Measurements from ENCODE around the gene FAS. TPM values are rescaled to one million over a fixed set of nuclear protein-coding genes. Genes with fewer than 3 reads are reported as not detected.
"Not testable (repeated sequence)": the region's sequence is repeated elsewhere in the genome, so short reads cannot be mapped to it uniquely, and the experiment has no call there.

Gene FAS
- total RNA-seq, 1 experiment from 2014 or later, result 7.6 TPM

GRCh38 chr10:89007129-89007893 lies 16.7 kb downstream of the FAS start:
- ChIA-PET POLR2A (ENCODE audit: unreplicated experiment) (no interaction called here), CTCF (no interaction called here)
- no peaks in the 10 kb centered on the region for H3K79me2 ChIP-seq (ENCODE audit: low read depth)
- no TSS peak for BruUV-seq (replicated peaks)
- no peaks in the 10 kb centered on the region for H3K36me3 ChIP-seq (ENCODE audit: low read depth)
- H3F3A ChIP-seq (ENCODE audit: insufficient read depth, low read depth), result no peaks in the 10 kb centered on the region
- H3K4me2 ChIP-seq, result no peak overlapping the region
- no peak overlapping the region for H2AFZ ChIP-seq
- no peak overlapping the region for H3K4me3 ChIP-seq
- H3K9me3 ChIP-seq (ENCODE audit: insufficient read depth, low read depth), result no peaks in the 10 kb centered on the region
- no peaks in the 10 kb centered on the region for H3K27me3 ChIP-seq (ENCODE audit: insufficient read depth, low read depth)
- no peak for DNase-seq
- no peak overlapping the region for H3K27ac ChIP-seq
- H4K20me1 ChIP-seq (ENCODE audit: insufficient read depth), result no peaks in the 10 kb centered on the region
- H3K9me2 ChIP-seq (ENCODE audit: insufficient read depth), result no peaks in the 10 kb centered on the region
- TF ChIP-seq EZH2 (IDR thresholded peaks at IDR 0.05; ENCODE audit: low read depth), result no peak
- TF ChIP-seq, protein P1, sequence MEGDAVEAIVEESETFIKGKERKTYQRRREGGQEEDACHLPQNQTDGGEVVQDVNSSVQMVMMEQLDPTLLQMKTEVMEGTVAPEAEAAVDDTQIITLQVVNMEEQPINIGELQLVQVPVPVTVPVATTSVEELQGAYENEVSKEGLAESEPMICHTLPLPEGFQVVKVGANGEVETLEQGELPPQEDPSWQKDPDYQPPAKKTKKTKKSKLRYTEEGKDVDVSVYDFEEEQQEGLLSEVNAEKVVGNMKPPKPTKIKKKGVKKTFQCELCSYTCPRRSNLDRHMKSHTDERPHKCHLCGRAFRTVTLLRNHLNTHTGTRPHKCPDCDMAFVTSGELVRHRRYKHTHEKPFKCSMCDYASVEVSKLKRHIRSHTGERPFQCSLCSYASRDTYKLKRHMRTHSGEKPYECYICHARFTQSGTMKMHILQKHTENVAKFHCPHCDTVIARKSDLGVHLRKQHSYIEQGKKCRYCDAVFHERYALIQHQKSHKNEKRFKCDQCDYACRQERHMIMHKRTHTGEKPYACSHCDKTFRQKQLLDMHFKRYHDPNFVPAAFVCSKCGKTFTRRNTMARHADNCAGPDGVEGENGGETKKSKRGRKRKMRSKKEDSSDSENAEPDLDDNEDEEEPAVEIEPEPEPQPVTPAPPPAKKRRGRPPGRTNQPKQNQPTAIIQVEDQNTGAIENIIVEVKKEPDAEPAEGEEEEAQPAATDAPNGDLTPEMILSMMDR (conservative IDR thresholded peaks at IDR 0.05), result no peak
- intact Hi-C loops (cut with micrococcal nuclease; ENCODE audit: unreplicated experiment), result no loop called here
- no peaks in the 10 kb centered on the region for H3K4me1 ChIP-seq (replicated peaks; ENCODE audit: insufficient read depth)

GRCh38 chr10:89018700-89019346 lies 28.2 kb downstream of the FAS start:
- not testable (repeated sequence) for H3K36me3 ChIP-seq (ENCODE audit: low read depth)

GRCh38 chr10:89019569-89020327 lies 29.1 kb downstream of the FAS start:
- no peak overlapping the region for H3K4me2 ChIP-seq
- CTCF ChIA-PET, result interaction anchor here (0.9 kb wide), 1 partner anchor 32 kb away, joined by 4 read pairs; no protein-coding TSS in a partner anchor
- TF ChIP-seq, protein P1 (conservative IDR thresholded peaks at IDR 0.05), result no peak
- TF ChIP-seq EZH2 (IDR thresholded peaks at IDR 0.05; ENCODE audit: low read depth), result no peak

More at GRCh38 chr10:89018700-89019346, 28.2 kb downstream of the FAS start:
- CTCF ChIA-PET, result interaction anchor here (0.9 kb wide), 1 partner anchor 31 kb away, joined by 4 read pairs; no protein-coding TSS in a partner anchor
- BruUV-seq (replicated peaks); intact Hi-C loops (cut with micrococcal nuclease; ENCODE audit: unreplicated experiment); DNase-seq; H2AFZ ChIP-seq; H3K9me2 ChIP-seq (ENCODE audit: insufficient read depth); H3F3A ChIP-seq (ENCODE audit: insufficient read depth, low read depth); H3K4me3 ChIP-seq; H3K4me2 ChIP-seq; H3K4me1 ChIP-seq (replicated peaks; ENCODE audit: insufficient read depth); POLR2A ChIA-PET (ENCODE audit: unreplicated experiment); H3K9me3 ChIP-seq (ENCODE audit: insufficient read depth, low read depth); H3K27ac ChIP-seq; H3K79me2 ChIP-seq (ENCODE audit: low read depth); H4K20me1 ChIP-seq (ENCODE audit: insufficient read depth); H3K27me3 ChIP-seq (ENCODE audit: insufficient read depth, low read depth): not testable (repeated sequence)

GRCh38 chr10:89021526-89021925 lies 30.9 kb downstream of the FAS start:
- CTCF ChIA-PET; H3K27me3 ChIP-seq (ENCODE audit: insufficient read depth, low read depth); H3K9me3 ChIP-seq (ENCODE audit: insufficient read depth, low read depth); POLR2A ChIA-PET (ENCODE audit: unreplicated experiment); H3K4me2 ChIP-seq; H4K20me1 ChIP-seq (ENCODE audit: insufficient read depth); BruUV-seq (replicated peaks); intact Hi-C loops (cut with micrococcal nuclease; ENCODE audit: unreplicated experiment); H3F3A ChIP-seq (ENCODE audit: insufficient read depth, low read depth); DNase-seq; H2AFZ ChIP-seq; H3K9me2 ChIP-seq (ENCODE audit: insufficient read depth); H3K27ac ChIP-seq; H3K4me3 ChIP-seq; H3K4me1 ChIP-seq (replicated peaks; ENCODE audit: insufficient read depth); H3K79me2 ChIP-seq (ENCODE audit: low read depth); H3K36me3 ChIP-seq (ENCODE audit: low read depth): not testable (repeated sequence)

More at GRCh38 chr10:89019569-89020327, 29.1 kb downstream of the FAS start:
- Histone ChIP-seq H3K27me3 (ENCODE audit: insufficient read depth, low read depth) (no peaks in the 10 kb centered on the region), H3K4me1 (replicated peaks; ENCODE audit: insufficient read depth) (no peaks in the 10 kb centered on the region), H4K20me1 (ENCODE audit: insufficient read depth) (no peaks in the 10 kb centered on the region), H2AFZ (no peak overlapping the region), H3K36me3 (ENCODE audit: low read depth) (no peaks in the 10 kb centered on the region), H3F3A (ENCODE audit: insufficient read depth, low read depth) (no peaks in the 10 kb centered on the region), H3K27ac (no peak overlapping the region), H3K9me3 (ENCODE audit: insufficient read depth, low read depth) (no peaks in the 10 kb centered on the region), H3K9me2 (ENCODE audit: insufficient read depth) (no peaks in the 10 kb centered on the region), H3K4me3 (no peak overlapping the region), H3K79me2 (ENCODE audit: low read depth) (no peaks in the 10 kb centered on the region)
- intact Hi-C loops (cut with micrococcal nuclease; ENCODE audit: unreplicated experiment), result no loop called here
- DNase-seq, result no peak
- no TSS peak for BruUV-seq (replicated peaks)
- POLR2A ChIA-PET (ENCODE audit: unreplicated experiment), result no interaction called here
